AG04449 (cell line): ENCODE data around the gene UBAP2.

ENCODE experiments used
- CTCF ChIA-PET: fragments of 350-600 bp; formaldehyde crosslinking; extraction: SDS; loops from one replicate; lab custom pipeline; 2021; ENCODE audit warnings: antibody characterized with exemption; lab: Yijun Ruan, JAX
- POLR2A ChIA-PET: fragments of 400-600, 350-600 bp; formaldehyde crosslinking; extraction: SDS; loops from one replicate; lab custom pipeline; 2020; ENCODE audit warnings: antibody characterized with exemption, inconsistent platforms; lab: Yijun Ruan, JAX
- DNase-seq: peaks from one replicate; pipeline ENCODE4 v3.0.0-alpha.2; 2010; ENCODE audit warnings: low read depth, low spot score
- H3K4me3 ChIP-seq: 2 replicates; pipeline ENCODE4 v1.5.1; 2011; ENCODE audit warnings: low read depth, mild to moderate bottlenecking, control low read depth, low read length
- TF ChIP-seq, protein P1 (sequence below): IDR thresholded peaks from one replicate; pipeline ENCODE4 v1.5.1; 2011; ENCODE audit warnings: mild to moderate bottlenecking, moderate library complexity, low read length, control low read depth, inconsistent platforms; ENCODE audit not compliant: insufficient read depth; ENCODE audit errors: missing control alignments

Gene UBAP2

DNA sequence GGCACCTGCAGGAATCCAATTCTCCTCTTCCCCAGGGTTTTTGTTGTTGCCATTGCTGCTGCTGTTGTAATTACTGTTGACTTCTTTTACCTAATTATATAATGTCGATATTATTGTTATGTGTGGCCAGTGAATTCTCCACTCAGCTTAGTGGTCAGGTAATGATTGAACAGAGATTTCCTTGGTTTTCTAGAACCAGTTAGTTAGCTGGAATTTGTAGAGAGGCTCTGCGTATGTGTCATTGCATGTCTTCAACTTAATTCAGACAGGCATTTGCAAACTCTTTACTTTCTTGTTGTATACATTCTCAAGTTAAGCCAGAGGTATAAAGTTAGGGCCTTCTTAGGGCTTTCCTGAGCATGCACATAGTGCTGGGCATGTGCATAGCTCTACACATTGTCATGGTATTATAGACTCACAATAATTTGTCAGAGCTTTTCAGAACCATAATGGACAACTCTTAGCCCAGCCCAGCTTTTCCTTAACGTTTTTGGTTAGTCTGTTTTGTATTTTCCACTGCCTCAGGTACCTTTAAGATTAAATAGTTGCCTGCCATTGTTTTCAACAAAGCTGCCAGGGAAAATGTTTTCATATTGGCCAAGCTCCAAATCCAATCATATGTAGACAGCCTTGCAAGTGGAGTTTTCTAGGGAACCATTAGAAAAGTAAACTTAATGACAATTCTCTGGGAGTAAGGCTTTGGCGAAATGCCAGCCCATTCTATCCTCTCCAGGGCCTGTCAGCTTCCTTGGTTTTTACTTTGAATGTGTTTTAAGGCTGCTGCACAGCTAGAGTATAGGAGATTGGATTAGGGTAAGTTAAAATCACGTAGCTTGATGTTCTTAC is 163.6 kb downstream of the UBAP2 start:
- ChIA-PET POLR2A (interaction anchor here (0.6 kb wide), 1 partner anchor 71 kb away, joined by 3 read pairs; no protein-coding TSS in a partner anchor), CTCF (interaction anchor here (1.0 to 1.3 kb wide), 6 partner anchors 11 to 147 kb away, joined by 3 to 5 read pairs (median 3); no protein-coding TSS in a partner anchor)
- no peak for DNase-seq

DNA sequence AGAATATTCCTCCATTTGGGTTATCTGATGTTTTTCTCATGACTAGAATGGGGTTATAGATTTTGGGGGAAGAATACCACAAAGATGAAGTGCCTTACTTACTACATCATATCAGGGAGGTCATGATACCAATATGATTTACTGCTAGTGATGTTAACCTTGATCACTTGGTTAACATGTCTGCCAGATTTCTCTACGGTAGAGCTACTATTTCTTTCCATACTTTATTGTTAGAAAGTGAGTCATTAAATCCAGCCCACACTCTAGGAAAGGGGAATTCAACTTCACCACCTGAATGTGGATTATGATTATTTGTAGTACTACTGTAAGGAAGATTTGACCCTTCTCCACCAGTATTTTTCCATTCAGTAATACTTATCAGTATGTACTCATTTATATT is 167.1 kb downstream of the UBAP2 start:
- DNase-seq, result no peak
- POLR2A ChIA-PET, result interaction anchor here (0.6 kb wide), 2 partner anchors 19 to 64 kb away, joined by 3 to 6 read pairs; no protein-coding TSS in a partner anchor
- CTCF ChIA-PET, result no interaction called here
- no peak overlapping the region for H3K4me3 ChIP-seq
- TF ChIP-seq, protein P1, sequence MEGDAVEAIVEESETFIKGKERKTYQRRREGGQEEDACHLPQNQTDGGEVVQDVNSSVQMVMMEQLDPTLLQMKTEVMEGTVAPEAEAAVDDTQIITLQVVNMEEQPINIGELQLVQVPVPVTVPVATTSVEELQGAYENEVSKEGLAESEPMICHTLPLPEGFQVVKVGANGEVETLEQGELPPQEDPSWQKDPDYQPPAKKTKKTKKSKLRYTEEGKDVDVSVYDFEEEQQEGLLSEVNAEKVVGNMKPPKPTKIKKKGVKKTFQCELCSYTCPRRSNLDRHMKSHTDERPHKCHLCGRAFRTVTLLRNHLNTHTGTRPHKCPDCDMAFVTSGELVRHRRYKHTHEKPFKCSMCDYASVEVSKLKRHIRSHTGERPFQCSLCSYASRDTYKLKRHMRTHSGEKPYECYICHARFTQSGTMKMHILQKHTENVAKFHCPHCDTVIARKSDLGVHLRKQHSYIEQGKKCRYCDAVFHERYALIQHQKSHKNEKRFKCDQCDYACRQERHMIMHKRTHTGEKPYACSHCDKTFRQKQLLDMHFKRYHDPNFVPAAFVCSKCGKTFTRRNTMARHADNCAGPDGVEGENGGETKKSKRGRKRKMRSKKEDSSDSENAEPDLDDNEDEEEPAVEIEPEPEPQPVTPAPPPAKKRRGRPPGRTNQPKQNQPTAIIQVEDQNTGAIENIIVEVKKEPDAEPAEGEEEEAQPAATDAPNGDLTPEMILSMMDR, result no peak

More for the DNA sequence above, 163.6 kb downstream of the UBAP2 start:
- no peak overlapping the region for H3K4me3 ChIP-seq
- TF ChIP-seq, protein P1, result no peak

DNA sequence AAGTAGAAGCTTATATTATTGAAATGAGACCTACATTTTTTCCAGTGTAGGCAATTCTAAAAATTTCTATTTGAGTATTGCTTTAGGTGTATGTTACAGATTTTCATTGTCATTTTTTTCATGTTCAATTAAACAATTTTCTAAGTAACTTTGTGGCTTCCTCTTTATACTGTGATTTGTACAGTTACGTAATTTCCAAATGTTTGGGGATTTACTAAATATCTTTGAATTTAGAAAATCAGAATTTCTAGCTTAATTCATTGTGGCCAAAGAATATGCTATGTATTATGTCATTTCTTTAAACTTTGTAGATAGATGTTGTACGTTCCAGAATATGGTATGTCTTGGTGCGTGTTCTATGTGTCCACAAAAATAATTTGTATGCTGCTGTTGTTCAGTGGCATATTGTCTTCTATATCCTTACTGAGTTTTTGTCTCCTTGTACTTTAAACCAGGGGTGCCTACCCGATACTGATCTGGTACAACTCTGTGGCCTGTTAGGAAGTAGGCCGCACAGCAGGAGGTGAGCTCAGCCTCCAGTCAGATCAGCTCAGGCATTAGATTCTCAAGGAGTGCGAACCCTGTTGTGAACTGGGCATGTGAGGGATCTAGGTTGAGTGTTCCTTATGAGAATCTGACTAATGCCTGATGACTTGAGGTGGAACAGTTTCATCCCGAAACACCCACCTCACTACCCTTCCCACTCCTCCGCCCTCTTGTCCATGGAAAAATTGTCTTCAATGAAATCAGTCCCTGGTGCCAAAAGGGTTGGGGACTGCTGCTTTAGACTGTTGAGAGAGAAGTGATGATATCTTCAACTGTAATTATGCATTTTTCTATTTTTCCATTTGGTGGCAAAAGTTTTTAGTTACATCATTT is 168.2 kb downstream of the UBAP2 start:
- POLR2A ChIA-PET, result no interaction called here
- TF ChIP-seq, protein P1, result no peak
- DNase-seq, result no peak
- H3K4me3 ChIP-seq, result no peak overlapping the region
- CTCF ChIA-PET, result interaction anchor here (1.7 kb wide), 1 partner anchor 102 kb away, joined by 5 read pairs; no protein-coding TSS in a partner anchor

DNA sequence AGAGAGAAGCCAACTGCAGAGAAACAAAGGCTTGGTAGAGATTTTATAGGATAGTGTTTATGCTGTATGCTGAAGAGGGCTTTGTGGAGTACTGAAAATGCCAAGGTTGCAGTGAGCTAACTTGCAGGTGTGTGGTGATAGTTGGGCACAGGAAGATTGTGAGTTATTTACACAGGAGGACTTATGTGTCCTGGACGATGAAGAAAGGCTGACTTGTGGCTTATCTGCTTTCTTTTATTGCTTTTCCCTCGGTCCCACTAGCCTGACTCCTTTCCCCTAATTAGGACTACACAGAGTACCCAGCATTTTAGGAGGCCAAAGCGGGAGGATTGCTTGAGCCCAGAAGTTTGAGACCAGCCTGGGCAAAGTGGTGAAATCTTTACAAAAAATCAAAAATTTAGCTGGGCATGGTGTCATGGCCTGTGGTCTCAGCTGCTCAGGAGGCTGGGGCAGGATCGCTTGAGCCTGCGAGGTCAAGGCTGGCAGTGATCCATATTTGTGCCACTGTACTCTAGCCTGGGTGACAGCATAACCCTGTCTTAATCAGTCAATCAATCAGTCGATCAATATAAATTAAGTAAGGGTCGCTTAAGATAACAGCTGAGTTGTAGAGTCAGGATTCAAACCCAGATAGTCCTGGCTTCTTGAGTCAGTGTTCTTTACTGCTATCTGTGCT is 169.9 kb downstream of the UBAP2 start:
- ChIA-PET CTCF (no interaction called here), POLR2A (no interaction called here)
- TF ChIP-seq, protein P1, result no peak
- no peak overlapping the region for H3K4me3 ChIP-seq
- no peak for DNase-seq

DNA sequence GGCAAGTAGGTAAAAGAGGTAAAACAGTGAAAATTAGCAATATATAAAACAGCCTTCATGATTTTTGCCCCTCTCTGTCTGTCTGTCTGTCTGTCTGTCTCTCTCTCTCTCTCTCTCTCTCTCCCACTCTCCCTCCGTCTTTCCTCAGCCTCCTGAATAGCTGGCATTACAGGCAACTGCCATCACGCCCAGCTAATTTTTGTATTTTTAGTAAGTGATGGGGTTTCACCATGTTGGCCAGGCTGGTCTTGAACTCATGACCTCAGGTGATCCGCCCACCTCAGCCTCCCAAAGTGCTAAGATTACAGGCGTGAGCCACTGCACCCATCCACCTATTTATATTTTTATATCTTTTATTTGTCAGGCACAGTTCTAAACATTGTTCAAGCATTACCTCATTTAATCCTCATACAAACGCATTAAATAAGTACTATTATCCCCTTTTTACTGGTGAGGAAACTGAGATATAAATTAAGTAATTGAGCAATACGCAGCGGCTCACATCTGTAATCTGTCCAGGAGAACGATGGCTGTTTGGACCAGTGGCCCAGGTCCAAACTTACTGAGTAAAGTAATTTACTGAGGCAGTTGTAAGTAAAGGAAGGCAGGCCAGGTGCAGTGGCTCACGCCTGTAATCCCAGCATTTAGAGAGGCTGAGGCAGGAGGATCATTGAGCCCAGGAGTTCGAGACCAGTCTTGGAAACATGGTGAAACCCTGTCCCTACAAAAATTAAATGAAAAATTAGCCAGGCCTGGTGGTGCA is 170.8 kb downstream of the UBAP2 start:
- ChIA-PET POLR2A (no interaction called here), CTCF (interaction anchor here (0.7 to 1.0 kb wide), 2 partner anchors 33 to 64 kb away, joined by 3 read pairs; no protein-coding TSS in a partner anchor)
- DNase-seq, result no peak
- TF ChIP-seq, protein P1, result no peak
- no peak overlapping the region for H3K4me3 ChIP-seq
